ENCODE data around the gene FER.

Gene FER

DNA sequence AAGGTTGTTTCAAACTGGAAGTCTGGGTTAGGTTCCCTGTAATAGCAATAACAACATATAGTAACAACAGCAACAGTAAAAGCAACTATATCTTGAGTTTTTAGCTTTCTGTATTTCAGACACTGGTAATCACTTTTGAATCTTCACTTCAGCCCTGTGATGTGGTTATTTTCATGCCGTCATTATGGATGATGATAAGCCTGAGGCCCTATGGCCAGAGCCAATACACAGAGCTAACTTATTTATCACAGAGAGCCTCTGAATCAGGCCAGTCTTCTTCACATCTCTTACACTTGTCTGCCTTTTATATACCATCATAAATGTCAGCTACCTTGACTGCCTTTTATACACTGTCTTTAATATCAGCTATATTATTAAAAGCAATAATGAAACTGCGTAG is 329.0 kb downstream of the FER start:
- TF ChIP-seq CTCF (conservative IDR thresholded peaks at IDR 0.05) (no peak), ZFX (IDR thresholded peaks at IDR 0.05) (no peak)
- H3K27ac ChIP-seq = no peak overlapping the region

GRCh38 chr5:109078448-109078847 is 330.8 kb downstream of the FER start:
- H3K27ac ChIP-seq = no peak overlapping the region
- TF ChIP-seq CTCF (conservative IDR thresholded peaks at IDR 0.05) (no peak), ZFX (IDR thresholded peaks at IDR 0.05) (no peak)

- no peak overlapping the region for H3K27ac ChIP-seq
- TF ChIP-seq ZFX (IDR thresholded peaks at IDR 0.05) = no peak
- TF ChIP-seq CTCF (conservative IDR thresholded peaks at IDR 0.05) = no peak
Observed at GRCh38 chr5:109080481-109080880, 332.8 kb downstream of the FER start.

- no peak for TF ChIP-seq CTCF (conservative IDR thresholded peaks at IDR 0.05)
- no peak for TF ChIP-seq ZFX (IDR thresholded peaks at IDR 0.05)
- H3K27ac ChIP-seq = no peak overlapping the region
Observed at GRCh38 chr5:109080896-109081295, 333.2 kb downstream of the FER start.

DNA sequence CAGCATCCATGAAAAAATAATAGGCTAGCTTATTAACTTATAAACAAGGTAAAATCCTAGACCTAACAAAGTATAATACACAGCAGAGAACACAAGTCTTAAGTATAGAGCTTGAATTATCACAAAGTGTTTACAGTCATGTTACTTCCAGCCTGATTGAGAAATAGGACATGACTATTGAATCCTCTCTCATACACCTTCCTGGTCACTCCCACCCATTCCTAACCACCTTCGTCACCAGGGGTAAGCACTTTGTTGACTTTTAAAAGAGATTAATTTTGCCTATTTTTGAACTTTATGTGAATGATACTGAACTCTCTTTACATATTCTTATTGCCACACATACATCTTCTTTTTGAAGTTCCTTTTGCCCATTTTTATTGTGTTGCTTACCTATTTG is 336.2 kb downstream of the FER start:
- H3K27ac ChIP-seq = no peak overlapping the region
- no peak for TF ChIP-seq ZFX (IDR thresholded peaks at IDR 0.05)
- TF ChIP-seq CTCF (conservative IDR thresholded peaks at IDR 0.05) = no peak

DNA sequence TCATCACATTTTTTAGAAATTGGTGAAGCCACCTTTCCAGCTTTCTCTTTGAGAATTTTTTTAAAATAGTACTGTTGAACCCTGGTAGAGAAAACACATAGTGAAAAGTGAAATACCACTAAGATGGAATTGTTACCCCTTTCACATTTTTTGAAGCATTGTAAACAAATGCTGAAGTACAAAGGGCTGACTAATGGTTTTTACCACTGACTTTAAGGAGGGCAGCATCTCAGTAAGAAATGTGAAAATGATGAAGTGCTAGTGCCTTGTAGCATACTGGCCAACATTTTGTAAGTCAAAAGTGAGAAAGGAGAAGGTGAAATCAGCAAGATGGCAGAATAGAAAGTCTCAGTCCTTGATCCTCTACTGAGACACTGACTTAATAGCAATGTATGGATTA is 341.5 kb downstream of the FER start:
- TF ChIP-seq CTCF (conservative IDR thresholded peaks at IDR 0.05) = no peak
- TF ChIP-seq ZFX (IDR thresholded peaks at IDR 0.05) = no peak
- no peak overlapping the region for H3K27ac ChIP-seq

DNA sequence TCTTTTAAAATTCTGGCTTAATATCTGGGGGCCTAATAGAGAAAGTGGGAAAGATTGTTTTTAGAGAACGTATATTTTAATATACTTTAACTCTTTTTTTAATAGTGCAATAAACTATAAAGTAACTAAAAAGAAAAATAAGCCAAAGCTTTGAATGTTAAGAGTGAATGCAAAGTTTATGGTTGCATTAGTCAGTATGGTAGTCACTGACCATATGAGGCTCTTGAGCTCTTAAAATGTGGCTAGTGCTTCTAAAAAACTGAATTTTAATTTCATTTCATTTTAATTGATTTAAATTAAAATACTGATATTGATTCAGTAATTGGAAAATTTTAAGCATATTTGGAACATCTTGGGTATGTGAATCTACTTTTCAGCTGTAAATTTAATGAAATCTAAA is 351.4 kb downstream of the FER start:
- no peak overlapping the region for H3K27ac ChIP-seq
- no peak for TF ChIP-seq CTCF (conservative IDR thresholded peaks at IDR 0.05)
